ENCODE data around the gene BLOC1S2. TPM values are rescaled to one million over a fixed set of nuclear protein-coding genes. Genes with fewer than 3 reads are reported as not detected.

BLOC1S2 gene
- total RNA-seq, 4 donors from 2014 or later: 1.1 to 20.3 (median 13.4) TPM; not detected in 1

DNA sequence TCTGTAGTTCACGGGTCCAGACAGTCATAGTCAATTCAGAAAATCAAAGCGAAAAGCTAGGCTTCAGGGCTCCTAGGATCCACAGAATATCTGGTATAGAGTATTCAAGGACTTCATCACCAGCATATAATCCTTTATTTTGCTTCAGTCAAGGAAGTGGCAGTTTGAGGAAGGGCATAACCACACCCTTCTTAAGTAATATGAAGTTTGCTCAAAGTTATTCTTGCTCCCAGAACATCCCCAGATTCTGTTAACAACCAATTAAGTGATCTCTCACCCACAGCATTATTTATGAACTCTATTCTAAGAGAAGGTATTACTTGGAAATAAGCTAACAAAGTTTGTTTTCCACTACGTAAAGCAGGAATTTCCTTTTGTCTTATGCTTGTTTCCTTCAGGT is 32.3 kb downstream of the BLOC1S2 start:
- Histone ChIP-seq H3K27ac (no peak overlapping the region), H3K27me3 (no peaks in the 10 kb centered on the region), H3K4me1 (no peaks in the 10 kb centered on the region), H3K4me3 (no peak overlapping the region), H3K9me3 (no peaks in the 10 kb centered on the region), H3K36me3 (peaks cover 0 to 52% (median 22%) of the 10 kb centered on the region in 4 donors)
- in situ Hi-C loops (cut with MboI; ENCODE audit: low pct_ligation_motif_present in 1 of 4, low pct_unique_long_range_greater_than_20kb in 1 of 4, low sequenced_read_pairs in 3 of 4): no loop called here
- no peak for DNase-seq
- TF ChIP-seq POLR2AphosphoS5 (IDR thresholded peaks at IDR 0.05): no peak
- no peak for TF ChIP-seq POLR2A (IDR thresholded peaks at IDR 0.05)
- TF ChIP-seq EP300 (IDR thresholded peaks at IDR 0.05; ENCODE audit: low read depth): no peak
- TF ChIP-seq, protein P1, sequence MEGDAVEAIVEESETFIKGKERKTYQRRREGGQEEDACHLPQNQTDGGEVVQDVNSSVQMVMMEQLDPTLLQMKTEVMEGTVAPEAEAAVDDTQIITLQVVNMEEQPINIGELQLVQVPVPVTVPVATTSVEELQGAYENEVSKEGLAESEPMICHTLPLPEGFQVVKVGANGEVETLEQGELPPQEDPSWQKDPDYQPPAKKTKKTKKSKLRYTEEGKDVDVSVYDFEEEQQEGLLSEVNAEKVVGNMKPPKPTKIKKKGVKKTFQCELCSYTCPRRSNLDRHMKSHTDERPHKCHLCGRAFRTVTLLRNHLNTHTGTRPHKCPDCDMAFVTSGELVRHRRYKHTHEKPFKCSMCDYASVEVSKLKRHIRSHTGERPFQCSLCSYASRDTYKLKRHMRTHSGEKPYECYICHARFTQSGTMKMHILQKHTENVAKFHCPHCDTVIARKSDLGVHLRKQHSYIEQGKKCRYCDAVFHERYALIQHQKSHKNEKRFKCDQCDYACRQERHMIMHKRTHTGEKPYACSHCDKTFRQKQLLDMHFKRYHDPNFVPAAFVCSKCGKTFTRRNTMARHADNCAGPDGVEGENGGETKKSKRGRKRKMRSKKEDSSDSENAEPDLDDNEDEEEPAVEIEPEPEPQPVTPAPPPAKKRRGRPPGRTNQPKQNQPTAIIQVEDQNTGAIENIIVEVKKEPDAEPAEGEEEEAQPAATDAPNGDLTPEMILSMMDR (IDR thresholded peaks at IDR 0.05): no peak
- 94 to 100% methylated on average over 1 to 3 of the region's 3 CpGs for WGBS, 2 donors (ENCODE audit: low coverage in 1 of 2)
- intact Hi-C loops (cut with DNase I; ENCODE audit: low total_unique reads): no loop called here

DNA sequence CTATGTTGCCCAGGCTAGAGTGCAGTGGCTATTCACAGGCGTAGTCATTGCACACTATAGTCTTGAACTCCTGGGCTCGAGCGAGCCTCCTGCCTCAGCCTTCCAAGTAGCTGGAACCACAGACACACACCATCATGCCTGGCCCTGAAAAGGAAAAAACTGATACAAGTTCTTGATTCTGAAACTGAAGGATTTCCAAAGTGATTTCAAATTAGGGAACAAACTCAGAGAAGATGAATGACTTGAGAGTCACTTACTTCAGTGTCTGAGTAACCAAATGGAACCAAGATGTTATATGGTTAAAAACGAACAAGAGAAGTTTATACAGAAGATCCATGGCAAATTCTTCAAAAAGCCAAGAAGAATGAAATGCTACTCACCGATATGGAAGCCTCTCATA is 33.4 kb downstream of the BLOC1S2 start:
- H3K4me3 ChIP-seq: no peak overlapping the region
- H3K36me3 ChIP-seq: peaks cover 0 to 56% (median 25%) of the 10 kb centered on the region in 4 donors
- no peak for DNase-seq
- no peak overlapping the region for H3K27ac ChIP-seq
- 86 to 93% methylated on average over 4 to 5 of the region's 5 CpGs for WGBS, 2 donors (ENCODE audit: low coverage in 1 of 2)
- intact Hi-C loops (cut with DNase I; ENCODE audit: low total_unique reads): no loop called here
- no peak for TF ChIP-seq POLR2AphosphoS5 (IDR thresholded peaks at IDR 0.05)
- TF ChIP-seq, protein P1 (IDR thresholded peaks at IDR 0.05): no peak
- H3K9me3 ChIP-seq: no peaks in the 10 kb centered on the region
- in situ Hi-C loops (cut with MboI; ENCODE audit: low pct_ligation_motif_present in 1 of 4, low pct_unique_long_range_greater_than_20kb in 1 of 4, low sequenced_read_pairs in 3 of 4): no loop called here
- no peaks in the 10 kb centered on the region for H3K27me3 ChIP-seq
- no peaks in the 10 kb centered on the region for H3K4me1 ChIP-seq

DNA sequence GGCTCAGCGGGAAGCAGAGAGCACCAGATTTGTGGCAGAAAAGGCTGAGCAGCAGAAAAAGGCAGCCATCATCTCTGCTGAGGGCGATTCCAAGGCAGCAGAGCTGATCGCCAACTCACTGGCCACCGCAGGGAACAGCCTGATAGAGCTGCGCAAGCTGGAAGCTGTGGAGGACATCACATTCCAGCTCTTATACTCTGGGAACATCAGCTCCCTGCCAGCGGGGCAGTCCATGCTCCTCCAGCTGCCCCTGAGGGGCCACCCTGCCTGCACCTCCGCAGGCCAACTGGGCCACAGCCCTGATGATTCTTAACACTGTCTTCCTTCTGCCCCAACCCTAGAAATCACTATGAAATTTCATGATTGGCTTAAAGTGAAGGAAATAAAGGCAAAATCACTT is 37.7 kb downstream of the BLOC1S2 start:
- in situ Hi-C loops (cut with MboI; ENCODE audit: low pct_ligation_motif_present in 1 of 4, low pct_unique_long_range_greater_than_20kb in 1 of 4, low sequenced_read_pairs in 3 of 4) (no loop called here), intact Hi-C loops (cut with DNase I; ENCODE audit: low total_unique reads) (no loop called here)
- Histone ChIP-seq H3K4me1 (no peaks in the 10 kb centered on the region), H3K27ac (no peak overlapping the region), H3K4me3 (no peak overlapping the region), H3K9me3 (no peaks in the 10 kb centered on the region), H3K36me3 (peaks cover 0 to 54% (median 26%) of the 10 kb centered on the region in 4 donors), H3K27me3 (no peaks in the 10 kb centered on the region)
- no peak for DNase-seq
- 99% methylated on average over 7 of the region's 7 CpGs; no CpG with 5 or more reads in 1 of the 2 donors for WGBS, 2 donors (ENCODE audit: low coverage in 1 of 2)
- TF ChIP-seq EP300 (IDR thresholded peaks at IDR 0.05; ENCODE audit: low read depth) (no peak), POLR2A (IDR thresholded peaks at IDR 0.05) (no peak), POLR2AphosphoS5 (IDR thresholded peaks at IDR 0.05) (no peak)
- TF ChIP-seq, protein P1 (IDR thresholded peaks at IDR 0.05): no peak

DNA sequence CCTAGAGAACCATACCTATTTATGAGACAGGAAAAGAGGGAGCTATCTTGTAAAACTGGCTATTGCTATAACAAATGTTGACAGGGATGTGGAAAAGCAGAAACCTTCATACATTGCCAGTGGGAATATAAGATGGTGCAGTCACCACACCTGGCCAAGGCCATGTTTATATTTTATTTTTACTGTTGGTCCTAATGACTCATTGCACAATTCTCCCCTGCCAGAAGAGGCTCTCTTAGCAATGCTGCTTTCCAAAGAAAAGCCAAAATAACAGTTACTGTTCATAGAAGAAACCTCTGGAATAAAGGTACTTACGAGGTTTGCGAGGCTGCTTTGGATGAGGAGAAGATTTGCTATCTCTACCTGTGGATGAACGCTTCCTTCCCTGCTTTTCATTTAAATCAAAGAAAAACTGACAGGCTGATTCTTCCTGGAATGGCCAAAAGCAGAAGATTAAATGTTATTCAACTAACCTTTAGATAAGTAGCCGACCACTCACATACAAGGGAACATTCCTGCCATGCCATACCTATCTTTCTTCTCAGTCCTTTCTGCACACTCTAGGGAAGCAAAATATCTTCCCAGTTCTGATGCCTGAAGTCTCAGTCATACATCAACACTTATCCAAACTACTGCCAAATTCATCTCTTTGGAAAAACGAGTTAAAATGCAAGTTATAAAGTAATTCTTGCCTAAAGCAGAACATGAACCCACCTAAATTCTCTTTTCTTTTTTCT is 40.8 kb downstream of the BLOC1S2 start:
- no peak for TF ChIP-seq POLR2AphosphoS5 (IDR thresholded peaks at IDR 0.05)
- TF ChIP-seq, protein P1 (IDR thresholded peaks at IDR 0.05): no peak
- no peak for TF ChIP-seq EP300 (IDR thresholded peaks at IDR 0.05; ENCODE audit: low read depth)
- no peak for TF ChIP-seq POLR2A (IDR thresholded peaks at IDR 0.05)
- no peak for DNase-seq
- Histone ChIP-seq H3K27me3 (no peaks in the 10 kb centered on the region), H3K36me3 (peaks cover 0 to 43% (median 21%) of the 10 kb centered on the region in 4 donors), H3K4me3 (no peak overlapping the region), H3K4me1 (no peaks in the 10 kb centered on the region), H3K27ac (no peak overlapping the region), H3K9me3 (no peaks in the 10 kb centered on the region)
- intact Hi-C loops (cut with DNase I; ENCODE audit: low total_unique reads): no loop called here
- WGBS, 2 donors (ENCODE audit: low coverage in 1 of 2): 92 to 95% methylated on average over 5 of the region's 5 CpGs
- in situ Hi-C loops (cut with MboI; ENCODE audit: low pct_ligation_motif_present in 1 of 4, low pct_unique_long_range_greater_than_20kb in 1 of 4, low sequenced_read_pairs in 3 of 4): no loop called here

All from transverse colon (tissue), 4 donors.